Measurements from ENCODE around the gene TUFT1. TPM values are rescaled to one million over a fixed set of nuclear protein-coding genes. Genes with fewer than 3 reads are reported as not detected.
A peak's percentile ranks its signal among the peaks of the same experiment; 100 is the strongest.

The TUFT1 gene
- polyA plus RNA-seq, 3 donors, result 10.1 to 11.7 (median 10.1) TPM

DNA sequence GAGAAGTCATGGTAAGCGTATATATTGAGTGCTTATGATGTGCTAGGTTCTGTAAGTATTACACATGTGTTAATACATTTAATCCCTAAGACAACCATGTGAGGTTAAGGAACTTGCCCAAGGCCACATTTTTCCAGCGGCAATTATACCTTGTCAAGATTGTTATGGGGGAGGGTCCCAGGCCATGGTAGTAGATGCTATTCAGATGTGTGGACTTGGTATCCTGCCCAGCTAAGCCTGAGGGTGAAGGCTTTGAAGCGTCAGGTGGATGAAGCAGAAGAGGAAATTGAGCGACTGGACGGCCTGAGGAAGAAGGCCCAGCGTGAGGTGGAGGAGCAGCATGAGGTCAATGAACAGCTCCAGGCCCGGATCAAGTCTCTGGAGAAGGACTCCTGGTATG lies 3.6 kb upstream of the TUFT1 start:
- no peak for DNase-seq (ENCODE audit: low read depth in 3 of 3, low spot score in 2 of 3)

DNA sequence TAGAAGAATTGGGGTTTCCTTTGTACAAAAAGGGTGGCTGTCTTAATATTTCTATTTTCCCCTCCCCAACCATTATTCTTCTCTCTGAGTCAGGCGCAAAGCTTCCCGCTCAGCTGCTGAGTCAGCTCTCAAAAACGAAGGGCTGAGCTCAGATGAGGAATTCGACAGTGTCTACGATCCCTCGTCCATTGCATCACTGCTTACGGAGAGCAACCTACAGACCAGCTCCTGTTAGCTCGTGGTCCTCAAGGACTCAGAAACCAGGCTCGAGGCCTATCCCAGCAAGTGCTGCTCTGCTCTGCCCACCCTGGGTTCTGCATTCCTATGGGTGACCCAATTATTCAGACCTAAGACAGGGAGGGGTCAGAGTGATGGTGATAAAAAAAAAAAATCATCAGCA lies 3.0 kb upstream of the TUFT1 start:
- DNase-seq (ENCODE audit: low read depth in 3 of 3, low spot score in 2 of 3), result no peak

GRCh38 chr1:151539321-151540020 lies 638 bp upstream of the TUFT1 start:
- DNase-seq (ENCODE audit: low read depth in 3 of 3, low spot score in 2 of 3), result peak in 1 of 3 donors; percentile 38

DNA sequence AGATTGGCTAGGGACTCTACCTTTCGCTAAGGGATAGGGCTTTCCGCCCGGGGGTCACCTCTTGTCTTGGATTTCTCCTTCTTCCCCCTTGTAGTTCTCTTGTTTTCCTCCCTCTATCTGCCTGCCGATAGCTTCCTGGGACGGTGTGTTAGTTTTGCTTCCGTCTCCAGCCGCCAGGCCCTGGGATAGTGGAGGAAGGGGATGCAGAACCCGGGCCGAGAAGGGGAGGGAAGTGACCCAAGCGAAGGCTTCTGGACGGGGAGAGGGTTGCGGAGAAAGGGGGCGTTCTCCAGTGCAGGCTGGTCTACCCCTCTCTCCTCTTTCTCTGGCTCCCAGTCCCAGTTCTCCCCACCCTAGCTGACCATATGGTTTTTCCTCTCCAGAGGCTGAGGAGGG lies 871 bp downstream of the TUFT1 start:
- DNase-seq (ENCODE audit: low read depth in 3 of 3, low spot score in 2 of 3), result no peak

GRCh38 chr1:151541752-151542151 lies 1.6 kb downstream of the TUFT1 start:
- DNase-seq (ENCODE audit: low read depth in 3 of 3, low spot score in 2 of 3), result no peak

DNA sequence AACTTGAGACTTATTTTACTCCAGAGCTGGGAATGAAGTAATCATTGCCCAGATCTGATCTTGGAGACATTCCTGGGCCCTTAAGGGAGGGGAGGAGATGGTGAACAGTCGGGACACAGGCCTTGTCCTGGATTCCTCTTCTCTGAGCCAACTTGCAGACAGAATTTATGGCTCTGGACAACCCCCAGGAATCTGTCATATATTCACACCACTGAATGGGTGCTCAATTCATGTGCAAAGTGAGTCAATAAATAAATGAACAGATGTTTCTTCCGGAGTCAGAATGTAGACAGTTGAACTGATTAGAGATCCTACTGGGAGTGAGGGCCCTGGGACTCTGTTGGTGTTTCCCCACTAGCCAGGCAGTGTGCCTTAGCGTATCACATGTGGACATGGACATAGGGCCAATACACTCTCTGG lies 2.6 kb downstream of the TUFT1 start:
- no peak for DNase-seq (ENCODE audit: low read depth in 3 of 3, low spot score in 2 of 3)

- no peak for DNase-seq (ENCODE audit: low read depth in 3 of 3, low spot score in 2 of 3)
Observed at GRCh38 chr1:151545542-151545941, 5.4 kb downstream of the TUFT1 start.

GRCh38 chr1:151546011-151546925 lies 6.2 kb downstream of the TUFT1 start:
- no peak for DNase-seq (ENCODE audit: low read depth in 3 of 3, low spot score in 2 of 3)

GRCh38 chr1:151547119-151547899 lies 7.2 kb downstream of the TUFT1 start:
- no peak for DNase-seq (ENCODE audit: low read depth in 3 of 3, low spot score in 2 of 3)

DNA sequence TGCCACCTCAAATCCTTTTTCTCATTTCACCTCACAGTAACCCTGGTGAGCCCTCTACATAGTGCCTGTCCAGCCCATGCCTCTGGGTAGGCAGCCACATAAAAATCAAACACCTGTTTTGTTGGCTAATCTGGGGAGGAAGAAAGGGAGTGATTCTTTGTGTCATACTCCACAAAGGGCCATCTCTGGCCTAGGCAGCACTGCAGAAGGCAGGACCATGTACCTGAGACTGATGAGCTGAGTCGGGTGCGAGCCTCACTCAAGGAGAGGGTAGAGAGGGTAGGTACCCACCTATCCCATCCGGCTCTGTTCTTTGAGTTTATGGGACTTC lies 7.8 kb downstream of the TUFT1 start:
- no peak for DNase-seq (ENCODE audit: low read depth in 3 of 3, low spot score in 2 of 3)

- DNase-seq (ENCODE audit: low read depth in 3 of 3, low spot score in 2 of 3), result no peak
Observed at GRCh38 chr1:151549199-151549598, 9.1 kb downstream of the TUFT1 start.

- DNase-seq (ENCODE audit: low read depth in 3 of 3, low spot score in 2 of 3), result no peak
Observed at GRCh38 chr1:151553659-151554058, 13.6 kb downstream of the TUFT1 start.

DNA sequence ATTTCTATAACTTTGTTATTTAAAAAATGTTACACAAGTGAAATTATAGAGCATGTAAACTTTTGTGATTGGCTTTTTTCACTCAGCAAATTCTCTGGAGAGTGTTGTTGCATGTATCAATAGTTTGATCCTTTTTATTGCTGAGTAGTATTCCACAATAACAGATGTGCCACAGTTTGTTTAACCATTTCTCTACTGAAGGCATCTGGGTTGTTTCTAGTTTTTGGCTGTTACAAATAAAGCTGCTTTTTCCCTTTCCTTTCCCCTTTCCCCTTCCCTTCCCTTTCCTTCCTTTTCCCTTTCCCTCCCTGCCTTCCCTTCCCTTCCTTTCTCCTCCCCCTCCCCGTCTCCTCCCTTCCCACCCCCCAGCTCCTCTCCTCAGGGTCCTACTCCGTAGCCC lies 15.9 kb downstream of the TUFT1 start:
- DNase-seq (ENCODE audit: low read depth in 3 of 3, low spot score in 2 of 3), result no peak

- no peak for DNase-seq (ENCODE audit: low read depth in 3 of 3, low spot score in 2 of 3)
Observed at GRCh38 chr1:151562661-151563060, 22.6 kb downstream of the TUFT1 start.

- DNase-seq (ENCODE audit: low read depth in 3 of 3, low spot score in 2 of 3), result no peak
Observed at GRCh38 chr1:151563376-151563775, 23.3 kb downstream of the TUFT1 start.

DNA sequence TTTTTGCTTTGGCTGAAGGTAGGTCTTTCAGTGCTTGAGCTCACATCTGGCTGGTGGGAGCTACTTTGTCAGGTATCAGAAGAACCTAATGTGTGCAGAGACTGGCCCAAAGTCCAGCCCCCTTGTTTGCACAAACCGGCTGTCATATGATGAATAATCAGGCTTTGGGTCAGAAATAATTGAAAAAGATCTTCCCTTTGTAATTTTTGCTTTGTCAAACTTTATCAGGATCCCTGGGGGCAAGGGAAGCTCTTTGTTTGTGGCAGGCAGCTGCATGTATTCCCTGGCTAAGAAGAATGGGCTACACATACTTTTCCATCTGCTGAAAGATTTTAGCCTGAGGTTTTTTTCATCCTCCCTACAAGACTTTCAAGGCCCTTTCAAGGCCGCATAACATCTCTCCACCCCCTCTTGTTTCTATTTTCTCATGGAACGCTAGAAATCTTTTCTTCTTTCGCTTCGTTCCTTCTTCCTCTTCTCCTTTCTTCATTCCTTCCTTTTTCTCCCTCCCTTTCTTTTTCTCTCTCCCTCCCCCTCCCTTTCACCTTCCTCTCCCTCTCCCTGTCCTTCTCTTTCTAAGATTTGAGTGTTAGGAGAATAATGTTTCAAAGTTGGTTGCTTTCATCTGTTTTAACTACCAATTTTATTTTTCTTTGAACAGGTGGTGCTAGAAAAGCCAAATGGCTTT lies 25.5 kb downstream of the TUFT1 start:
- DNase-seq (ENCODE audit: low read depth in 3 of 3, low spot score in 2 of 3), result no peak

GRCh38 chr1:151568626-151569088 lies 28.5 kb downstream of the TUFT1 start:
- DNase-seq (ENCODE audit: low read depth in 3 of 3, low spot score in 2 of 3), result no peak

GRCh38 chr1:151570819-151571218 lies 30.7 kb downstream of the TUFT1 start:
- no peak for DNase-seq (ENCODE audit: low read depth in 3 of 3, low spot score in 2 of 3)

DNA sequence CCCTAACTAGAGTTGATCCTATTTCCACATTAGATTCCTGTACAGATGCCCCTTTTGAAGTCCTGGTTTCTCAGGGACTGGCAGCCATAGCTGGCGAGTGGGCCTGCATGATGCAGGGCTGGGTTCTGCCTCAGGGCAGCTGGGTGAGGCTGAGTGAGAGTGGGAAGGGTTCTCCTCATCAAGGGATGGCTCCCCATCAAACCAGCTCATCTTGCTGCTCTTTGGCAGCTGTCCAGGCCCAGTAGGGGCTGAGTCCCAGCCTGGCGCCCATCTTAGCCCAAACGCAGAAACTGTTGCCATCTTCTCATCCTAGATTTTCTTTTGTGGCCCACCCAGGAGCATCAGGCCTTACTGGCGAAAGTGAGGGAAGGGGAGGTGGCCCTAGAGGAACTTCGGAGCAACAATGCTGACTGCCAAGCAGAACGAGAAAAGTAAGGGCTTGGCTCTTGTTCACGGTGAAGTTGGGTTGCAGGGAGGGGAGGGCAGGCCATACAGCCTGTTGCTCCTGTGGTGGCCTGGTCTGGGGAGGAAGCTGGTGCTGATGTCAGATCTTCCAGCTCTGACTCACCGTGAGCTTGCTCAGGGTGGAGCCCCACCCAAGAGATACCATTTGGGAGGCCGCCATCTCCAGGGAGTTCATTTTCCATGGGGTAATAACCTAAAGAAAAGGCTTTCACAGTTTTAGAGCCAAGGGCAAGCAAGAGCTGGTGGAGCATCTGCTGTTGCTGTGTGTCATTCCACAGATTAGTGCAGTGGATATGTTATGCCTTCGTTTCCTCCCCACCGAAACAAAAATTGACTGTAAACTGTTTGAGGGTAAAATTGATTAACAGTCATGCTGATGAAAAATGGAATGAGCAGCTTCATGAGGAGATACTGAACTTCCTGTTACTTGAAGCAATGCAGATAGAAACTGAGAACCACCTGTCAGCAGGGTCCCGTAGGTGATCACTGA lies 34.7 kb downstream of the TUFT1 start:
- DNase-seq (ENCODE audit: low read depth in 3 of 3, low spot score in 2 of 3), result no peak

GRCh38 chr1:151577173-151577572 lies 37.1 kb downstream of the TUFT1 start:
- no peak for DNase-seq (ENCODE audit: low read depth in 3 of 3, low spot score in 2 of 3)
